IMR-90 (cell line): Measurements from ENCODE around the gene CRTC1.

Experiments
- POLR2A ChIP-seq: IDR thresholded peaks from 2 replicates; pipeline ENCODE4 v1.6.1; 2012; ENCODE audit warnings: mild to moderate bottlenecking, low read depth, low read length
- TF ChIP-seq, protein P1 (sequence below): conservative IDR thresholded peaks from 2 replicates; pipeline ENCODE4 v1.5.1; 2012; ENCODE audit warnings: mild to moderate bottlenecking, low read depth, low read length, improper control_type of control experiment
- TF ChIP-seq, protein P2 (sequence below): fragments of 150-350 bp; IDR thresholded peaks from 2 replicates; pipeline ENCODE4 v1.6.1; 2017; ENCODE audit warnings: mild to moderate bottlenecking, antibody characterized with exemption, low read length, low read depth

DNA sequence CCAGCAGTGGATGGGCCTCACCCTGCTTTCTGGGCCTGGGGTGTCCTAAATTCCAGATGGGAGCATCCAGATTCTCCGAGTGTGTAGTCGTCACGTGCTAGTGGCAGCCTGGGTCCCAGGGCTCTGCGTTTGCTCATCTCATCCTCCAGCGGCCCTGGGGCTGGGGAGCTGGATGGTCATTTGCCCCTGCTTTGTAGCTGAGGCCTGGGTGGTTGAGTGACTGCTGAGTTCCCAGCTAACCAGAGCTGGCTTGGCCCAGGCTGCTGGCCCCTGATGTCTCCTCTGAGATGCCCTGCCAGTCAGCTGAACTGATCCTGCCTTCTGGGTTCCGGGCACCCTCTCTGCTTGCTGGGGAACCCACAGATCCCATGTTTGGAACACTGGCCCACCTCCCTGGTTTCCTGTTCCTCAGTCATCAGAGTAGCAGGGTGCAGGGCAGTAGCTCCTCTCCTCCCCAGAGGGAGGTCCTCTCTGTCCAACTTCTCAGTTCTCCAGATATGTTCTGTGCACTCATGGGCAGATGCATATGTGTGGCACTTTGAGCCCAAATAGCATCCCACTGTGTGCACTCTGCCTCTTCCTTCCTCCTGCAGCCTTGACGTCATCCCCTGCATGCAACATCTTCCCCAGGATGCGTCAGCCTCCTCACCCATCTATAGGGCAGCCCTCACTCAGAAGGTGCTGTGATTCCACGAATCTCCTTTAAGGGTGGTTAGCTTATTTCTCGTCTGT, 22.4 kb upstream of the CRTC1 start:
- TF ChIP-seq, protein P1, sequence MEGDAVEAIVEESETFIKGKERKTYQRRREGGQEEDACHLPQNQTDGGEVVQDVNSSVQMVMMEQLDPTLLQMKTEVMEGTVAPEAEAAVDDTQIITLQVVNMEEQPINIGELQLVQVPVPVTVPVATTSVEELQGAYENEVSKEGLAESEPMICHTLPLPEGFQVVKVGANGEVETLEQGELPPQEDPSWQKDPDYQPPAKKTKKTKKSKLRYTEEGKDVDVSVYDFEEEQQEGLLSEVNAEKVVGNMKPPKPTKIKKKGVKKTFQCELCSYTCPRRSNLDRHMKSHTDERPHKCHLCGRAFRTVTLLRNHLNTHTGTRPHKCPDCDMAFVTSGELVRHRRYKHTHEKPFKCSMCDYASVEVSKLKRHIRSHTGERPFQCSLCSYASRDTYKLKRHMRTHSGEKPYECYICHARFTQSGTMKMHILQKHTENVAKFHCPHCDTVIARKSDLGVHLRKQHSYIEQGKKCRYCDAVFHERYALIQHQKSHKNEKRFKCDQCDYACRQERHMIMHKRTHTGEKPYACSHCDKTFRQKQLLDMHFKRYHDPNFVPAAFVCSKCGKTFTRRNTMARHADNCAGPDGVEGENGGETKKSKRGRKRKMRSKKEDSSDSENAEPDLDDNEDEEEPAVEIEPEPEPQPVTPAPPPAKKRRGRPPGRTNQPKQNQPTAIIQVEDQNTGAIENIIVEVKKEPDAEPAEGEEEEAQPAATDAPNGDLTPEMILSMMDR: no peak
- TF ChIP-seq POLR2A: 0 out of 2 replicates have a peak, but pooled peaks have one; percentile 21
- TF ChIP-seq, protein P2, sequence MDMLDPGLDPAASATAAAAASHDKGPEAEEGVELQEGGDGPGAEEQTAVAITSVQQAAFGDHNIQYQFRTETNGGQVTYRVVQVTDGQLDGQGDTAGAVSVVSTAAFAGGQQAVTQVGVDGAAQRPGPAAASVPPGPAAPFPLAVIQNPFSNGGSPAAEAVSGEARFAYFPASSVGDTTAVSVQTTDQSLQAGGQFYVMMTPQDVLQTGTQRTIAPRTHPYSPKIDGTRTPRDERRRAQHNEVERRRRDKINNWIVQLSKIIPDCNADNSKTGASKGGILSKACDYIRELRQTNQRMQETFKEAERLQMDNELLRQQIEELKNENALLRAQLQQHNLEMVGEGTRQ: no peak
